Left lobe of liver (tissue), 2 donors: ENCODE measurements around the gene ADAMTSL1. TPM values are rescaled to one million over a fixed set of nuclear protein-coding genes. Genes with fewer than 3 reads are reported as not detected.

ENCODE experiments used
- ATAC-seq: fragments of 200-7000 bp; cut with Tn5 transposase; one replicate; pipeline ENCODE4 v1.9.1; 2020; ENCODE audit warnings: mild to moderate bottlenecking, moderate library complexity
- DNase-seq: peaks from one replicate; pipeline ENCODE4 v3.0.0-alpha.2; 2020; ENCODE audit warnings: low spot score
- total RNA-seq: library from RNA; stranded (reverse); gene quantifications from one replicate; pipeline ENCODE4 v1.2.1, GENCODE V29; 2021
- donor health status: DM: no; HTN: no; CAD: no; lungs with moderate emphysema.
- donor health status: DM: no; HTN: yes; CAD: no.

Gene ADAMTSL1
- total RNA-seq, 1 donor from 2014 or later = 1.9 TPM

- ATAC-seq (no peak), DNase-seq (no peak)
Measured at GRCh38 chr9:18721267-18721994, 247.5 kb downstream of the ADAMTSL1 start.

DNA sequence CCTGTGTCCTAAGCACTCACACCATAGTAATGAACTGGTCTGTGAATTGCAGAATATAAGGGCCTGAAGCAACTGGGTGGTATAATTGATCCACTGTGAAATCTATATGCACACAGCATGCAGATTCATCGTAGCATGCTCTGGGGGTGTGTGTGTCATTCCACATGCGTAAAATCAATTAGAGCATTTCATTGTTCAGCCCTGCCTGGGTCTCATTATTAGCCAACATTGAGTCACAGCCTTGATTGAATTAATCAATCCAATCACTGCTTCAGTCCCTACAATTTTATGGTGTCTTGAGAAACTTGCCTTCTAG is 248.0 kb downstream of the ADAMTSL1 start:
- DNase-seq = no peak
- no peak for ATAC-seq

DNA sequence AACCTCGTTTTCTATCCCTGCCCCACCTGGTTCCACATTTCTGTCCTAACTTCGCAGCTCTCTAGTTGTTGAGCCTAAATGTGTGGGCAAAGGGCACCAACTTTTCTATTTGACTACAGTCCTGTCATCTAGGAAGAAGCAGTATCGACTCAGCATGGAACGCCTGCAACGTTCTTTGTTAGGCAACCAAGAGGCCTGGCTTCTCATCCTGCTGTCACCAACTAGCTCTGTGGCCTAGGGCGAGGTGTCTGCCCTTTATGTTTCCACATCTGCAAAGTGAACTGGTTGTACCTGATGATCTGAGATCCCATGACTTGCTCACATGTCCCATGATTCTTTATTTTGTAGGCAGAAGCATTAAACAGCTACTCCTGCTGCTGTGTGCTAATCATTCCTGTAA is 248.9 kb downstream of the ADAMTSL1 start:
- DNase-seq = no peak
- no peak for ATAC-seq

GRCh38 chr9:18723366-18723765 is 249.4 kb downstream of the ADAMTSL1 start:
- ATAC-seq (no peak), DNase-seq (no peak)

DNA sequence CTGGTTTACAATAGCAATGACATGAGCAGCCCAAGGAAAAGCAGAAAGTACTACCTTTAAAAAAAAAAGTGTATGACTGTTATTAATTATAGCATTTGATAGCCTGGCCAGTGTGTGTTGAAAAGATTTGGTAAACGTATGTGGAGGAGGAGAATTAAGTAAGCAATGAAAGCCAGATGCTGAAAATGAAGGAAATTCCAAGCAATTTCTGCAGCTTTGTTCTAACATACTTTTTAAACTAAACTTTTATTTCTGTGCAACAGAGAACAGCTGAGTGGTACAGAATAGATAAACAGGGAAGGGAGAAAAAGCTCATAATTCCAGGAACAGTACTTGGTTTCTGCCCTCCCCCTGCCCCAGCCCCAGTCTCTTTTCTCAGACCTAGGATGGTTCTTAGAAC is 252.6 kb downstream of the ADAMTSL1 start:
- ATAC-seq = no peak
- DNase-seq = no peak

DNA sequence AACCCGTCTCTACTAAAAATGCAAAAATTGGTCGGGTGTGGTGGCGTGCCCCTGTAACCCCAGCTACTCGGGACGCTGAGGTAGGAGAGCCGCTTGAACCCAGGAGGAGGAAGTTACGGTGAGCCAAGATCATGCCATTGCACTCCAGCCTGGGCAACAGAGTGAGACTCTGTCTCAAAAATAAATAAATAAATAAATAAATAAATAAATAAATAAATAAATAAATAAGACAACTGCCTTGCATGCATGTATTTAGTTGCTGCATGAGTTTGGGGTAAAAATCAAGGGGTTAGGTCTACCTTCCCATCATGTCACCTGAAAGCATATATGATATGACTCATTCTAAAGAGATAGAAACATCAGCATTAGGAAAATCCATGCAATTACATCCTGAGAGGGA is 254.0 kb downstream of the ADAMTSL1 start:
- no peak for DNase-seq

DNA sequence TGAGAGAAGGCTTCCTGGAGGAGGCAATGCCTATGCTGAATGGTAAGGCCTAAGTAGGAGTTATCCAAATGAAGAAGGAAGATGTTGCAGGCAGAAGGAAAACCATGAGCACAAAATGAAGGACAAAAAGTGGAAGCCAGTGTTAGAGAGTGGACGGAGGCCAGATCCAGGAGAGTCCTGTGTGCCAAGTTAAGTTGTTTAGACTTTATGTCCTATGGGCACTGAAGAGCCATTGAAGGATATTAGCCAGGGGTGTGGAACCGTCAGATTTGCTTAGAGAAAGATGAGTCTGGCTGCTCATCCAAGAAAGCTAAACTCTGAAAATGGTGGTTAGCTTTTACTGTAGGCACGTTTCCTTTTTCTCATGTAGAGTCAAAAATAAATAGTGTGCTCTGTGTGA is 254.7 kb downstream of the ADAMTSL1 start:
- DNase-seq (no peak), ATAC-seq (no peak)

More for the DNA sequence above, 254.0 kb downstream of the ADAMTSL1 start:
- ATAC-seq = no peak

DNA sequence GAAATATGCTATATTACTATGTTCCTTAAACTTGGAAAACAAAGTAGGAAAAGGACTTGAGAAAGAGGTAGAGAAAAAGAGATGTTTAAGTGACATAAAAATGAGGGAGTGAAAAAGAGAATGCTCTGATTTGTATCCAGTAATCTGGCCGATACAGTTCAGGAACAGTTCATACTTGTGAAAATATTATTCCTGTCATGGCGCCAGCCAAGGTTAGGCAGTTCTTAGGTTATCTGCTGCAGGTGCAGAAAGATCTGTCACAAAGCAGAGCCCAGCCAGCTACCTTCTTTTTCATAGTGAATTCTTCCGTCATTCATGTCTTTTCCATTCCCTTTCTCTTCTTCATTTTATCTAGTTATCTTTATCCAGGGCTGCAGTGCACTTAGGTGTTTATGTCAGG is 256.3 kb downstream of the ADAMTSL1 start:
- no peak for DNase-seq
- ATAC-seq = no peak

DNA sequence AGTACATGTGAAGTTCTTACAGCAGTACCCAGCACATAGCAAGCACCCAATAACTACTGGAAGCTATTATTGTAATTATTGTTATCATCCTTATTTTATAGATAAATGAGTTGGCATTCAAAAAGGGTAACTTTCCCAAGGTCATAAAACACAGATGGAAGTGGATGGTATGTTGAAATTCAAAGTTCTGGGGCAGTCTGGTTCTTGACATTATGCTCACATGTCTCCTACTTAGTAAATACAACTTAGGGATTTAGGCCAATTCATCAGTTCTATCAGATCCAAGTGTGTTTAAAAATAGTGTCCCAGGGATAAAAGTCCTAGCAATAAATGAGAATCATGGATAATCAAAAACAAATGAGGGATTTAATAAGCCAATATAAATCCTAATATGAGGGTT is 265.2 kb downstream of the ADAMTSL1 start:
- no peak for ATAC-seq
- no peak for DNase-seq

- ATAC-seq (no peak), DNase-seq (no peak)
Measured at GRCh38 chr9:18739641-18740318, 265.8 kb downstream of the ADAMTSL1 start.

DNA sequence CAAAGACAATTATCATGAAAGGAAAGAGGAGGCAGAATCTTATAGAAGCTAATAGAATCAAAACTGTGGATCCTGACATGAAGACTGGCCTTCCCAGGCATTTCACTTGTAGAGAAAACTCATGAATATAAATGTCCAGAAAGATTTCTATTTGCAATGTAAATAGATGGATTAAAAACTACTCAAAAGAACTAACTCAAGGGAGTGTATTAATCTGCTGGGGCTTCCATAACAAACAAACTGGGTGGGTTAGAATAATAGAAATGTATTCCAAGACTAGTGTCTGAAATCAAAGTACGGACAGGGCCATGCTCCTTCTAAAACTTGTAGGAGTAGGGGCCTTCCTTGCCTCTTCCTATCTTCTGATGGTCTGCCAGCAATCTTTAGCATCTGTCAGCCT is 267.4 kb downstream of the ADAMTSL1 start:
- DNase-seq (no peak), ATAC-seq (no peak)

DNA sequence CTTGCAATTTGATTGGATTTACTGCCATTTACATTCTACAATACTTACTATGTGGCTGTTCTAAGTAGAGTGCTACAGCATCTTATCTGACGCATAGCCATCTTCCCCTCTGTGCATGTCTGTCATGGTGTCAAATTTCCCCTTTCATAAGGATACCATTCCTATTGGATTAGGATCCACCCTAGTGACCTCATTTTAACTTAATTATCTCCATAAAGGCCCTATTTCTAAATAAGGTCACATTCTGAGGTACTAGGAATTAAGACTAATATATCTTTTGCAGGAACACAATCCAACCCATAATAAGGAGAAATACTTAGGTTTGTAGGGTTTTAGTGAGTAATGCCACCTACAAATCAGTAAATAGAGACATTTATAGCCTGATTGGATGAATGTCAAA is 268.0 kb downstream of the ADAMTSL1 start:
- DNase-seq (no peak), ATAC-seq (no peak)

DNA sequence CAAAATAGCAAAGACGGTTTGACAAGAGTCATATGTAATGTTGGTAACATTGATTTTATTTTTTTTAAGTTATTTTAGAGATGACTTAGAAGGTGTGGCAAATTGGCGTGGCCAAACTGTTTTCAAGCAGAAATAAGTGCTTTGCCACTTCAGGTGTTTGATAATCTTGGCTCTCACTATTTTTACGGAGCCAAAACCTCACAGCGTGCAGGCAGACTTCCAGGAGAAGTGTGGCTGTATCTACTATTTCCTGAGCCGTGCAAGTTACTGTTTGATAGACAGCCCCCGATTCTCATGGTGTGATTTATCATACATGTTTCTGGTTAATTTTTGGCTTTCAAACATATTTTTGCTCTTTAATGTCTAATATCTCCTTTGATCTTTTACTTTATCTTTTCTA is 269.5 kb downstream of the ADAMTSL1 start:
- no peak for DNase-seq
- ATAC-seq = no peak

DNA sequence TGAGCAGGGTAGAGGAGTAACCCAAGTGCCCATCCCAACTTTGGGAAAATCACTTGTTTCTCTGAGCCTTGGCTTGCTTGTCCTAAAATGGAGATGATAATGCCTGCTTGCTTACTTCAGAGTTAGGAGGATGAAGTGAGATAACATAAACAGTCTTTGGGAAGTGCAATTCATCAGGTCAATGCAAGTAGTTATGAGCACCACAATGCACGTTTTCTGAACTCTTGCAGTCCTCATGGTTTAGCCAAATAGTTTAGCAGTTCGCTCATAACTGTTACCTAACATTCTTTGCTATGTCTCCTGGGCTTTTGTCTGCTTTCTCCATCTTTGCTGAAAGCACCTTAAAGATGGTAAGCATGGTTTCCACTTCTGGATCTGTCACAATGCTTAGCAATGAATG is 270.0 kb downstream of the ADAMTSL1 start:
- ATAC-seq = no peak
- no peak for DNase-seq

DNA sequence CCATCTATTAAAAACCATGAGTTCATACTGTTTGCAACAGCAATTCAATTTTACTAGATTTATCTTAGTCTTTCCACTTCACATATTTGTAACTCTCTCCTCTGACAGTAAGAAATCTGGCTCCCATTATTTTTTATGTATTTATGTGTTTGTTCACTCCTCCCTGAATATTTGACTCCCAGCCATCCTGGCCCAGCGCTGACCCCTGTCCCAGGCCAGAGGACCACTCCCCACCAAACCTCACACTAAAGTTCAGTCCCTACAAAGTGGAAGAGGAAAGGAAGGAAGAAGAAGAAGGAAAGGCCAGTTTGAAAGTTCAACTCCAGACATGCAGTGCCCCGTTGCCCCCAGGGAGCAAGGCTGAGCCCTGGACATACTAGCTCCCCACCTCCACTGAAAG is 271.8 kb downstream of the ADAMTSL1 start:
- DNase-seq (no peak), ATAC-seq (no peak)

DNA sequence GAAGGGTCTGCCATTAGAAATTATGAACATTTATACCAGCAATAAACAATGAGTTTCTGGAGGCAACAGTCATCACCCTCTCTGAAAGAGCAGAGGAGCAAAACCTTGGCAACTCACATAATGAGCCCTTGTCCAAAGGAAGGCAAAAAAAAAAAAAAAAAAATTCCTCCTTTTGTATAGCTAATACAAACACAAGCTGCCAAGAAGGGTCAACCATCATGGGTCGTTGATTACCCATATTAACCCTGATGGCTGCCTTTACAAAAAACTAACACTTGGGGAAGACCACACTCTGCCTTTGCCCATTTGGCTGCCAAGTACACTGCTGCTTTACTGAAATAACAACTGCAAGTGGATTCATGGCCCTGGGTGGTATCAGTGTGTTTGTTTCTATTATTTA is 272.7 kb downstream of the ADAMTSL1 start:
- DNase-seq (no peak), ATAC-seq (no peak)

- ATAC-seq (peak; percentile 98), DNase-seq (peak; percentile 66)
Measured at GRCh38 chr9:18747595-18747994, 273.6 kb downstream of the ADAMTSL1 start.

GRCh38 chr9:18748251-18748701 is 274.3 kb downstream of the ADAMTSL1 start:
- DNase-seq (no peak), ATAC-seq (no peak)

DNA sequence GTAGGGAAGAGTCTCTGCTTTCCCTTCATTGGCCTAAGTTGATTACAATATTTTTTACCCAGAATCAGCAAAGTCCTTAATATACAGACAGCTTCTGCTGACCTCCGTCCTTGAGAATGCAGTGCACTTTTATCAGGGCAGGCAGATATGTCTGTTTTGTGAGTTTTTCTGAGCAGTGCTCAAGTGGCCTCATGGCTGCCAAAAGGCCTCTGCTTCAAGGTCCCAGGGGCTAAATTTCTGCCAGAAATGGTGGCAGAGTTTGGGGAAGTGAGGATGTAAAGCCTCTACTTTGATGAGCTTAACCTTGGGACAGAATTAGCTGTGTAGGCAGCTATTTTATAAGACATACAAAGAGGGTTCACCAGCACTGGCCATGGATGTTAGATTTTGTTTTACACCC is 275.8 kb downstream of the ADAMTSL1 start:
- DNase-seq (no peak), ATAC-seq (no peak)

DNA sequence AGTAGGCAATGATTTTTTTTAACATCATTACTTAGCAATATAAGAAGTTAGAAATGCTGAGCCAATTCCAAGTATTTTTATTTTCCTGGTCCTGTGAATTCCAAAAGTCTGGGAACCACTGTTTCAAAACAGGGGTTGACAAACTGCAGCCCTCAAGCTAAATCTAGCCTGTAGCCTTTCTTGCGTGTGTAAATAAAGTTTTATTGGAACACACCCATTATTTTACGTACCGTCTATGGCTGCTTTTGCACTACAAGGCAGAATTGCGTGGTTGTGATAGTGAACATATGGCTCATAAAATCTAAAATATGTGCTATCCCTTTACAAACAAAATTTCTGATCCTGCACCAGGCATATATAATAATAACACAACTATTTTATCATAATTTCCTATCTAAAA is 280.0 kb downstream of the ADAMTSL1 start:
- ATAC-seq = no peak
- no peak for DNase-seq

GRCh38 chr9:18754537-18754936 is 280.6 kb downstream of the ADAMTSL1 start:
- DNase-seq (no peak), ATAC-seq (no peak)

DNA sequence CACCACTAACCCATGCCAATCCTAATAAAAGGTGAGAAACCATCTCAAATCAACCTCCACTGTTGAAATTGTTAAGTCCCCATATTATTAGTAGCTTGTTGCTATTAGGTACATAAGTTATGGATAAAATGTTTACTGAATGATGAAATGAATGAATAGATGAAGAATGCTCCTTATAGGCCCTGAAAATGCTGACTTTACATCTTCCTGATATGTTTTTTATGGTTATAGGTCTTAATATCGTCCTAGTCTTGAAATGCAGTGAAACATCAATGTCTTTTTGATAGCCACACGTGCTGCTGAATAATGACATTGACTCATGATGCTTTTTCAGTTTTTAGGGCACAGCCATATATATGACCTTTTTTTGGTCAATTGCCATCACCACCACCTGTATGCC is 281.3 kb downstream of the ADAMTSL1 start:
- DNase-seq = no peak
- no peak for ATAC-seq

DNA sequence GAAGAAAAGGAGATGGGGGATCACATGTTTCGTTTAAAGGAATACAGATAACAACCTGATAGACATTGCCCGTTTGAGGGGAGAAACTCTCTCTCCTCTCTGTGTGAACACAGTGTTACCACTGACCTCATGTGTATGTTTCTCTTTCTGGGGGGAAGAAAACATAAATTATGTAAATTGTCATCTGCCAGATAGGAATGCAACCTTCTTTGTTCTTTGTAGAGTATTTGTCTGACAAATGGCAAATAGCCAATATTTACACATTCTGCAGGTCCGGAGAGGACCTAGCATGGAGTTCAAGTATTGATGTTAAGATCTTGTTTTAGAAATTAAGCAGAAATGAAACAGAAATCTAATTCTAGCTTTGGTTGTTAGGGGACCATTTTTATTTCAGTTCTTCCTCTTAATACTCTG is 282.8 kb downstream of the ADAMTSL1 start:
- DNase-seq (no peak), ATAC-seq (peak; percentile 67)
